ENCODE data around the gene BTBD16.
A peak's percentile ranks its signal among the peaks of the same experiment; 100 is the strongest.

Gene BTBD16

DNA sequence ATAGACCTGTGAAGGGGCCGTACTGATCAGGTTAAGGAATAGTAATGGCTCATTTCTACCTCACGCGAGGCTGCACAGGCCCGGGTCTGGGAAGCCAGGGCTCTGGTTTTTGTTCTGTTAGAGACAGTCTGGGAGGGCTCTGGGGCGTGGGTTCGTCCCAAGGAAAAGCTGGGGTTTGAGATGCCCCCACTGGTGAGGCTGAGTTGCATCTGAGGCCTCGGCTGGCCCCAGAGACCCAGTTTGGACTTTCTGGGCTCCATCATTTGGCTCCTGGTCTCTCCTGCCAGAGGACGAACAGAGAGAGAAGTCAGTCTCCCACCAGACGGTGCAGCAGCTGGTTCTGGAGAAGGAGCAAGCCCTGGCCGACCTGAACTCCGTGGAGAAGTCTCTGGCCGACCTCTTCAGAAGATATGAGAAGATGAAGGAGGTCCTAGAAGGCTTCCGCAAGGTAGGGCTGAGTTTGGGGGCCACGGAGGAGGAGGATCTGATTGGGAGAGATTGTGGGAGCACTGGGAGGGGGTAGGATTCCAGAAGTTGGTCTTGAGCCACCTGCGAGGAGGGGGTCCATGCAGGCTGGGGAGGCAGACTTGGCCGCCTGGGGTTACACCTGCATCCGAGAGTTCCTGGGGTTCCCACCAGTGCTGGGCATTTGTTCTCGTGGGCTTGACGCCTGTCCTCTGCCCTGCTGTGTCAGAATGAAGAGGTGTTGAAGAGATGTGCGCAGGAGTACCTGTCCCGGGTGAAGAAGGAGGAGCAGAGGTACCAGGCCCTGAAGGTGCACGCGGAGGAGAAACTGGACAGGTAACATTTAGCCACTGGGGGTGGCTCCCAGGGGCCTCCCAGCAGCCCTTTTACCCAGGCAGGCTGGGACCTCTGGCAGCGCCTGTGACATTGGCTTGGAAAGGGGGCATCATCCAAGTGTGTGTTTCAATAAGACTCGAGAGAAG is 22.5 kb upstream of the BTBD16 start:
- no peak for DNase-seq (ENCODE audit: low spot score)

GRCh38 chr10:122249303-122249850 is 21.7 kb upstream of the BTBD16 start:
- no peak for DNase-seq (ENCODE audit: low spot score)

DNA sequence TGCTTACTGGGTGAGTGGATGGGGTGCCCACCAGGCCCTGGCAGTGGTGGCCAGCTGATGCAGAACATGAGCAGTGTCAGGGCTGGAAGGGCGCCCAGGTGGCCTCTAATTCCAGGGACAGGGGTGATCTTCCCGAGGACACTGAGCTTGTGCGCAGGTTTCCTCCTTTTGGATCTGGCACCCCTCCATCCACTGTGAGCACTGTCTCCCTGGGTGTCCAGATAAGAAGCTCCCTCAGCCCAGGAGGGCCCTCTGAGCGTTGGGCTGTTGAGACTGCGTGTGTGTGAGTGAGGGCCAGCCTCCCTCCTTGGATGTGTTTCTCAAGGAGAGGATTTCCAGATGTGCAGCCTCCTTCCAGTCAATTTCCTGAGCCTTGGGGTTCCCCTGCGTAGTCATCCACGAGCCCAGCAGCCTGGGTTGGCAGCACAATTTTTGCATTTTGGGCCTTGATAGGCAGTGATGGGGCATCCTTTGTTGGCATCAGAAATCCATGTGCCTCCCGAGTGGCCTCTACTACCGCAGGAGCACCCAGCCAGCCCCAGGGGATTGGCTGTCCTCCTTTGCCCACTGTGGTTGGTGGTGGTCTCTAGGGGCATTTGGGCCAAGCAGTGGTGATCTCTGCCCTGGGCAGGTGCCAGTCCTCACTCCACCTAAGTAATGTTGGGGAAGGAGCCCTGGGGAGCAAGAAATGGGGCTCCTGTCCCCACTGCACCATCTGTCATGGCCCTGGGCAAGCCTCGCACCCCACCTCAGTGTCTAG is 20.9 kb upstream of the BTBD16 start:
- no peak for DNase-seq (ENCODE audit: low spot score)

DNA sequence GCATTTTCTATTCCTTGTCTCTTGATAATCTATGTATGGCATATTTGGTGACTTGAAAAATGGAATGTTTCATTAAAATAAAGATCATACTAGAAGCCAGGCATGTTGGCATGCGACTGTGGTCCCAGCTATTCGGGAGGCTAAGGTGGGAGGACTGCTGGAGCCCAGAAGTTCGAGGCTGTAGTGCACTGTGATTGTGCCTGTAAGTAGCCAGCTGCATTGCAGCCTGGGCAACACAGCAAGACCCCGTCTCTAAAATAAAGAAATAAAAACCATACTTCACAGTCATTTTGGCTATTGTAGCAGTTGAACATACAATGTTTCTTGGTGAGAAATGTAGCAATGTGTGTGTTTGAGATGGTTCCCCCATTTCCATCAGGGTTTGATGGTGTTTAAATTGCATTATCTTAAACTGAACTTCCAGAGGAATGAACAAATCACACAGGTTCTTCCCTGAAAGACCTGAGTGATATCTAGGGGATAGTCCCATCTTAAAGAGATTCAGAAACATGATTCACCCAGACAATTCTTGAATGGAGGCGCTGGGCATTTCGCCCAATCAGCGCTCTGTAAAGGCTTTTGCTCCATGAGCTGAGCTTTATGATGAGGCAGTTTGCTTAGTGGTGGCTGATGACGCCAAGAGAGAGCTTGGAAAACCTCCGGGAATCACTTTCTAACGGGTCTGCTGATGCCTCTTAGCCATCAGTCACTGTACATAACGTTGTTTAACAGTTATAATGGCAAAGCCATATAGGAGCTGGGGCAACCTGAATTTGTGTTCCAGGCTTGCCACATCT is 19.4 kb upstream of the BTBD16 start:
- no peak for DNase-seq (ENCODE audit: low spot score)

GRCh38 chr10:122252805-122253204 is 18.3 kb upstream of the BTBD16 start:
- DNase-seq (ENCODE audit: low spot score), result no peak

- DNase-seq (ENCODE audit: low spot score), result no peak
Measured at GRCh38 chr10:122253605-122254004, 17.5 kb upstream of the BTBD16 start.

DNA sequence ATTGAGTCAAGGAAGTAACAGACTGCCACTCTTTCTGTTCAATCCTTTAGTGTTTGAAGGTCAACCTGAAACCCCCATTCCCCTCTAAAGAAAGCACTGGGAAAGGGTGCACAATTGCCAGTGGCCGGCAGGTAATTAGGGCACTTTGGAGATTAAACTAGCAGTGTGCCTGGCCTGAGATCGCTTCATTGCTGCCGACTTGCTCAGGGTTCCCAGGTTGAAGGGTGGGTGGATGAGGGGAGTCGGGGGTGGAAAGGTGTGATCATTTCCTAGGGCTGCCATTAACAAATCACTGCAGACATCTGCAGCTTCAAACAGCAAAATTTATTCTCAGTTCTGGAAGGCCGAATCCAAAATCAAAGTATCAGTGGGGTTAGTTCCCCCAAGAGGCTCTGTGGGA is 16.3 kb upstream of the BTBD16 start:
- no peak for DNase-seq (ENCODE audit: low spot score)

- DNase-seq (ENCODE audit: low spot score), result no peak
Measured at GRCh38 chr10:122255509-122256301, 15.4 kb upstream of the BTBD16 start.

DNA sequence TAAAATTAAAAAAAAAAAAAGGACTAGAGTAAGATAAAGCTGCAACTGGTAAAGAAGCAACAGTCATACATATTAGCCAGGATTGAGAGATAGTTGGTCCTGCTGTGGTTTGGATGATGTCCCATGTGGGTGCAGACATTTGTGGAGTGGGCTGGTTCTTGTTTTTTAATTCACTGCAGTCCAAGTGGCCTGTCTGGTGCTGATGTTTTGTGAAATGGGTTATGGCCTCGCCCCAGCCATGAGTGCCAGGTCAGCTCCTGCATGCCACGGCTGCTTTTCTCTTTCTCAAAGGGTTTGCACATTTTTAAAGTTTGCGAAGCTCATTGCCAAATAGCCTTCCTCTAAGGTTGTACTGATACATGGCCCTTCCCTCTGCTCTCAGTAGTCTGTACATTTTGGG is 14.1 kb upstream of the BTBD16 start:
- DNase-seq (ENCODE audit: low spot score), result no peak

DNA sequence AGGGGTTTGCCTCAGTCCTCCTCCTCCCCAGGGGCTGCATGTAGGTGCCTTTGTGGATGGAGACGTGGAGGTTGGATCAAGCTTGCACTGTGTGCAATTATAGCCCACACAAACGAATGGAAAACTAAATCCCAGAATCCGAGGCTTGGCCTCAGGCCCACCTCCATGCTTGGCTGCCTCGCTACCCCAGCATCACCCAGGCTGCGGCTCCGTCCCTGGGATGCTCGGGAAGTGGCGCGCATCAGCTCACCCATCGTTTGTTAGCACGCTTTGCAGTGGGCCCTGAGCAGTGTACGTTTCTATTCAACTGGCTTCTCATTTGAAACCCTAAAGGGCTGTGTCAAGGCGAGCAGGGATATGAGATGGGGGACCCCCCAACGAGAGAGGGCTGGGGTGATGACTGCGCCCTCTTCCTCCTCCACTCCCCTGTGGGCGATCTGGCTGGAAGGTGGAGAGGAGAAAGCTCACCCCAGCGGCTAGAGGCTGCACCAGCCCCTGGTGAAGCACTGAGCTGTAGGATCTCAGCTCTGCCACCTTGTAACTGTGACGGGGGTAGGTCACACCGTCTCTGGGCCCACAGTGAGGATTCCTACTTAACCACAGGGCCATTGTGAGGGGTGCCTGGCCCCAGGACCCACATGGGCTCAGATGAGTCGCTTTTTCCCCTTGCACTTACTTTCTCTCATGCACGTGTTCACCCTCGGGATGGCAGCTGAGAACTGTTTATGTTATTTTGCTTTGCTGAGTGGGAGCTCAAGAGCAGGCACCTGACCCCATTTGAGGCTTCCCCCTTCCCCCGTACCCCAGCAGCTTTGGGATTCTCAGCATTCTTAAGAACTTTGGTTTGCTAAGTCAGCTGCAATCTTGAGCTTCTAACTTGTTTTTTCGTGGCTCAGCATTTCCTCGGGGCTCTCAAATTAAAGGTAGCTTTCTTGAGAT is 12.7 kb upstream of the BTBD16 start:
- DNase-seq (ENCODE audit: low spot score), result no peak

DNA sequence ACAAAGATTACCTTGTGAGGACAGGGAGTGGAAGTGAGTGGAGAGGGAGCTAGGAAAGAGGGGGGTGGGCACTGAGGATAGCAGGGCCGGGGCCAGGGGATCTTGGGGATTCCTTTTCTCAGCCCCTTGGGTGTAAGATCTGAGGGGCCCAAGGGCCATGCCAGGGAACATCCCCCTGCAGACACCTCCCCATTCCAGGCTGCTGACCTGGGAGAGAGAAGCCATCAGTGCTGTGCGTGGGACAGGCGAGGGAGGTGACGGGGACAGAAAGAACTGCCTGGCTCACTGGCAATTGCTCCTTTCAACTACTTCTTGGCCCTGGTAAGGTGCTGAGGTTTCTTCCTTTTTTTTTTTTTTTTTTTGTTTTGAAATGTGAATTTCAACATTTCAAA is 12.0 kb upstream of the BTBD16 start:
- no peak for DNase-seq (ENCODE audit: low spot score)

GRCh38 chr10:122261584-122261983 is 9.5 kb upstream of the BTBD16 start:
- DNase-seq (ENCODE audit: low spot score), result no peak

- DNase-seq (ENCODE audit: low spot score), result peak; percentile 67
Measured at GRCh38 chr10:122263971-122264370, 7.1 kb upstream of the BTBD16 start.

DNA sequence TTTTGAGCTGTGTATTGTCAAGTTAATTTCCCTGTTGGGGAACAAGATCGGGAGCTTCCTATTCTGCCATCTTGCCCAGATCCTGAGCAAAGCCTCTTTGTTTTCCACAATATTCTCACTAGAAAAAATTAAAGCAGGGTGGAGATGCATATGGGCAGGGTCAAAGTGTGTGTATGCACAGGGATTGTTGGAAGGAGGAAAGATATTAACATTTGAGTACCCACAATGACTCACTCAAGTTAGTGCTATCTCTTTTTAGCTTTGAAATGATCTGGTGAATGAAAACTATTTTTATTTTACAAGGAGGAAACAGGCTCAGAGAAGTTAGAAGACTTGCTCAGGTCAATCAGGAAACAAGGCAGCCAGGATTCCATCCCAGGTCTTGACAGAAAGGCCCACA is 6.7 kb upstream of the BTBD16 start:
- peak; percentile 69 for DNase-seq (ENCODE audit: low spot score)

- DNase-seq (ENCODE audit: low spot score), result no peak
Measured at GRCh38 chr10:122264931-122265330, 6.2 kb upstream of the BTBD16 start.

GRCh38 chr10:122265896-122266295 is 5.2 kb upstream of the BTBD16 start:
- no peak for DNase-seq (ENCODE audit: low spot score)

GRCh38 chr10:122267849-122268737 is 3.0 kb upstream of the BTBD16 start:
- DNase-seq (ENCODE audit: low spot score), result peak; percentile 69

GRCh38 chr10:122269059-122269687 is 1.9 kb upstream of the BTBD16 start:
- no peak for DNase-seq (ENCODE audit: low spot score)

Data from LoVo (cell line).